Progenitor cell of endocrine pancreas (in vitro differentiated cells): Measurements from ENCODE around the gene ACBD6. TPM values are rescaled to one million over a fixed set of nuclear protein-coding genes. Genes with fewer than 3 reads are reported as not detected.

Experiments
- DNase-seq: peaks from one replicate; pipeline ENCODE4 v3.0.0; 2021; ENCODE audit warnings: low spot score; ENCODE audit not compliant: unreplicated experiment
- H3K27ac Mint-ChIP-seq: 2 replicates; pipeline ENCODE4 v1.8.0; 2021; ENCODE audit warnings: mild to moderate bottlenecking, moderate library complexity, mixed read lengths
- H3K27me3 Mint-ChIP-seq: 2 replicates; pipeline ENCODE4 v1.8.0; 2021; ENCODE audit warnings: mixed read lengths
- H3K36me3 Mint-ChIP-seq: 2 replicates; pipeline ENCODE4 v1.8.0; 2022; ENCODE audit warnings: mixed read lengths; ENCODE audit not compliant: insufficient read depth
- H3K4me1 Mint-ChIP-seq: 2 replicates; pipeline ENCODE4 v1.8.0; 2021; ENCODE audit warnings: low read depth, mixed read lengths
- H3K4me3 Mint-ChIP-seq: 2 replicates; pipeline ENCODE4 v1.8.0; 2021; ENCODE audit warnings: low read depth, mild to moderate bottlenecking, moderate library complexity, mixed read lengths
- H3K9me3 Mint-ChIP-seq: 2 replicates; pipeline ENCODE4 v1.8.0; 2021; ENCODE audit warnings: low read depth, mixed read lengths
- CTCF ChIP-seq: fragments of 200-600 bp; sonication (generic); IDR thresholded peaks from one replicate; pipeline ENCODE4 v1.5.0; 2021; ENCODE audit warnings: antibody characterized with exemption, mild to moderate bottlenecking; ENCODE audit not compliant: unreplicated experiment
- total RNA-seq: library from RNA; stranded (reverse); gene quantifications from 2 replicates; pipeline ENCODE4 v1.2.1, GENCODE V29; 2021

The ACBD6 gene
- total RNA-seq, 1 donor from 2014 or later = 54.2 TPM

- TF ChIP-seq CTCF = no peak
- H3K27me3 Mint-ChIP-seq = peaks cover 18% of the 10 kb centered on the region
- H3K4me3 Mint-ChIP-seq = no peak overlapping the region
- H3K4me1 Mint-ChIP-seq = peaks cover 28% of the 10 kb centered on the region
- no peak for DNase-seq
- no peaks in the 10 kb centered on the region for H3K36me3 Mint-ChIP-seq
- no peaks in the 10 kb centered on the region for H3K9me3 Mint-ChIP-seq
- H3K27ac Mint-ChIP-seq = no peak overlapping the region
These were observed 250.7 kb downstream of the ACBD6 start for GRCh38 chr1:180251526-180252305.

GRCh38 chr1:180250883-180251509, 251.4 kb downstream of the ACBD6 start:
- H3K36me3 Mint-ChIP-seq = no peaks in the 10 kb centered on the region
- peaks cover 15% of the 10 kb centered on the region for H3K27me3 Mint-ChIP-seq
- H3K4me1 Mint-ChIP-seq = peaks cover 28% of the 10 kb centered on the region
- no peak overlapping the region for H3K27ac Mint-ChIP-seq
- H3K4me3 Mint-ChIP-seq = no peak overlapping the region
- no peaks in the 10 kb centered on the region for H3K9me3 Mint-ChIP-seq
- TF ChIP-seq CTCF = no peak
- no peak for DNase-seq

GRCh38 chr1:180250499-180250770, 251.9 kb downstream of the ACBD6 start:
- H3K27me3 Mint-ChIP-seq = peaks cover 12% of the 10 kb centered on the region
- H3K27ac Mint-ChIP-seq = no peak overlapping the region
- TF ChIP-seq CTCF = no peak
- DNase-seq = no peak
- H3K4me3 Mint-ChIP-seq = no peak overlapping the region
- peaks cover 28% of the 10 kb centered on the region for H3K4me1 Mint-ChIP-seq
- H3K36me3 Mint-ChIP-seq = no peaks in the 10 kb centered on the region
- H3K9me3 Mint-ChIP-seq = no peaks in the 10 kb centered on the region

- no peak for TF ChIP-seq CTCF
- no peak overlapping the region for H3K4me3 Mint-ChIP-seq
- DNase-seq = no peak
- no peaks in the 10 kb centered on the region for H3K9me3 Mint-ChIP-seq
- peaks cover 28% of the 10 kb centered on the region for H3K4me1 Mint-ChIP-seq
- H3K36me3 Mint-ChIP-seq = no peaks in the 10 kb centered on the region
- H3K27me3 Mint-ChIP-seq = peaks cover 15% of the 10 kb centered on the region
- no peak overlapping the region for H3K27ac Mint-ChIP-seq
These were observed 252.5 kb downstream of the ACBD6 start for GRCh38 chr1:180249725-180250498.

- no peak overlapping the region for H3K27ac Mint-ChIP-seq
- no peak for TF ChIP-seq CTCF
- no peaks in the 10 kb centered on the region for H3K9me3 Mint-ChIP-seq
- peaks cover 16% of the 10 kb centered on the region for H3K27me3 Mint-ChIP-seq
- H3K4me3 Mint-ChIP-seq = no peak overlapping the region
- peaks cover 28% of the 10 kb centered on the region for H3K4me1 Mint-ChIP-seq
- no peak for DNase-seq
- H3K36me3 Mint-ChIP-seq = no peaks in the 10 kb centered on the region
These were observed 253.4 kb downstream of the ACBD6 start for GRCh38 chr1:180248731-180249681.
